Right lobe of liver (tissue), 4 donors: Measurements from ENCODE around the gene CA14.

Experiments used
- POLR2A ChIP-seq: fragments of 450-650 bp; IDR thresholded peaks from one replicate; pipeline ENCODE4 v1.6.1; 2017; ENCODE audit warnings: antibody characterized with exemption, mild to moderate bottlenecking
- TF ChIP-seq, protein P1 (sequence below), 4 donors: fragments of 200-600 bp in 3 of 4; fragments of 450-650 bp in 1 of 4; IDR thresholded peaks; one replicate each; pipeline versions ENCODE4 v1.5.1 to v1.8.0; 2016 to 2022; ENCODE audit warnings: antibody characterized with exemption in 4 of 4, mild to moderate bottlenecking in 2 of 4
- donor health status: DM: no; HTN: no; CAD: no.
- donor health status: DM: no; HTN: no; CAD: no.
- donor health status: DM: no; HTN: yes; CAD: no.

DNA sequence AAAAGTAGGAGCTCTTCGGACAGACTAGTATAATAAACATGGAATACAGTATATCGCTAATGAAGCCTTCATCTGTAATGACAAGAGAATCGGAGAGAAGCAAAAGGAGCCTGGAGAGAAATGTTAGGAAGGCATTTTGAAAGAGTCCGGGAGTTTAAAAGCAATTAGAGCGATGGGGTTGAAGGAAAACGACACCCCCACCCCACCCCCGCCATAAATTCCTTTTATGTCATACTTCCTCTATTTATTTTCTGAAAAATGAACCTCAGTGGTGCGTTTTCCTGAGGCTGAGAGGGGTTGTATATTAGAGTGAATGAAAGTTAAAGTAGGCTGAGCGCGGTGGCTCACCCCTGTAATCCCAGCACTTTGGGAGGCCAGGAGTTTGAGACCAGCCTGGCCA, 11.9 kb downstream of the CA14 start:
- no peak for TF ChIP-seq POLR2A
- TF ChIP-seq, protein P1, sequence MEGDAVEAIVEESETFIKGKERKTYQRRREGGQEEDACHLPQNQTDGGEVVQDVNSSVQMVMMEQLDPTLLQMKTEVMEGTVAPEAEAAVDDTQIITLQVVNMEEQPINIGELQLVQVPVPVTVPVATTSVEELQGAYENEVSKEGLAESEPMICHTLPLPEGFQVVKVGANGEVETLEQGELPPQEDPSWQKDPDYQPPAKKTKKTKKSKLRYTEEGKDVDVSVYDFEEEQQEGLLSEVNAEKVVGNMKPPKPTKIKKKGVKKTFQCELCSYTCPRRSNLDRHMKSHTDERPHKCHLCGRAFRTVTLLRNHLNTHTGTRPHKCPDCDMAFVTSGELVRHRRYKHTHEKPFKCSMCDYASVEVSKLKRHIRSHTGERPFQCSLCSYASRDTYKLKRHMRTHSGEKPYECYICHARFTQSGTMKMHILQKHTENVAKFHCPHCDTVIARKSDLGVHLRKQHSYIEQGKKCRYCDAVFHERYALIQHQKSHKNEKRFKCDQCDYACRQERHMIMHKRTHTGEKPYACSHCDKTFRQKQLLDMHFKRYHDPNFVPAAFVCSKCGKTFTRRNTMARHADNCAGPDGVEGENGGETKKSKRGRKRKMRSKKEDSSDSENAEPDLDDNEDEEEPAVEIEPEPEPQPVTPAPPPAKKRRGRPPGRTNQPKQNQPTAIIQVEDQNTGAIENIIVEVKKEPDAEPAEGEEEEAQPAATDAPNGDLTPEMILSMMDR (IDR thresholded peaks at IDR 0.05) = no peak
